ENCODE data around the gene HAUS8. TPM values are rescaled to one million over a fixed set of nuclear protein-coding genes. Genes with fewer than 3 reads are reported as not detected.

HAUS8 gene
- total and polyA plus RNA-seq, 2 of the 13 experiments (the other 11 are each of a cell fraction or from before 2014, with no cell fraction given): 7.8 to 17.5 TPM

DNA sequence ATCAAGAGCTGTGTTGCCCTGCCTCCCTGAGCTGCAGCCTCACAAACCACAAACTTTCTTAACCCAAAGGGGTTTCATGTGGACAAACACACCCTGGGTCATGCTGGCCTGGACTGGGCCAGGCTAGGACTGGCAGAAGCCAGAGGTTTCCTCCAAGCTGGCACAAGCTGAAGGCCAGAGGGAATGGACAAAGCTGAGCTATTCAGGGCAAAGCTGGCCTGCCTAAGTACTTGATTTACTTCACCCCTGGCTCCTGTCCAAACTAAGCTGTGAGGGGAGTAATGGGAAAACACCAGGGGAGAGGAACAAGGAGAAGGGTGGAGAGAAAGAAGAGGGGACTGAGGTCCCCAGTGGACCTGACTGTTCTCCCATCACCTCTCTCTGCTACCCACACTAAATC is 54.9 kb downstream of the HAUS8 start (continued):
- TF ChIP-seq ZBTB39 (CRISPR knock-in tag; IDR thresholded peaks at IDR 0.05) (no peak), ZNF414 (CRISPR knock-in tag; IDR thresholded peaks at IDR 0.05) (no peak), KDM5A (IDR thresholded peaks at IDR 0.05; ENCODE audit: borderline replicate concordance, low read length) (no peak), ZKSCAN1 (IDR thresholded peaks at IDR 0.05; ENCODE audit: low read length) (no peak), ZFY (CRISPR knock-in tag; IDR thresholded peaks at IDR 0.05) (no peak), CHD2 (IDR thresholded peaks at IDR 0.05; ENCODE audit: low read depth, low read length) (no peak), ZFP36L2 (CRISPR knock-in tag; IDR thresholded peaks at IDR 0.05) (no peak), HINFP (CRISPR knock-in tag; IDR thresholded peaks at IDR 0.05; ENCODE audit: low read depth) (no peak), XBP1 (CRISPR knock-in tag; IDR thresholded peaks at IDR 0.05) (no peak)
- TF ChIP-seq, protein P1, sequence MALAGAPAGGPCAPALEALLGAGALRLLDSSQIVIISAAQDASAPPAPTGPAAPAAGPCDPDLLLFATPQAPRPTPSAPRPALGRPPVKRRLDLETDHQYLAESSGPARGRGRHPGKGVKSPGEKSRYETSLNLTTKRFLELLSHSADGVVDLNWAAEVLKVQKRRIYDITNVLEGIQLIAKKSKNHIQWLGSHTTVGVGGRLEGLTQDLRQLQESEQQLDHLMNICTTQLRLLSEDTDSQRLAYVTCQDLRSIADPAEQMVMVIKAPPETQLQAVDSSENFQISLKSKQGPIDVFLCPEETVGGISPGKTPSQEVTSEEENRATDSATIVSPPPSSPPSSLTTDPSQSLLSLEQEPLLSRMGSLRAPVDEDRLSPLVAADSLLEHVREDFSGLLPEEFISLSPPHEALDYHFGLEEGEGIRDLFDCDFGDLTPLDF (CRISPR knock-in tag; IDR thresholded peaks at IDR 0.05): no peak

Data from HepG2 (cell line).